ENCODE data around the gene UNK. TPM values are rescaled to one million over a fixed set of nuclear protein-coding genes. Genes with fewer than 3 reads are reported as not detected.

Gene UNK
- 10 to 100 TPM; 26.1 TPM for total RNA-seq

GRCh38 chr17:75784473-75785015 lies at the start of gene UNK:
TSS of gene UNK (plus strand) at chr17:75784806. CDS start at chr17:75784881, 75 bp downstream.
- Mint-ChIP-seq H3K27me3 (no peaks in the 10 kb centered on the region), H3K36me3 (ENCODE audit: low read depth) (peaks cover 8% of the 10 kb centered on the region), H3K27ac (peak within 1 kb of the TSS; percentile 100), H3K4me3 (peak within 1 kb of the TSS; percentile 90), H3K9me3 (no peaks in the 10 kb centered on the region), H3K4me1 (peaks cover 52% of the 10 kb centered on the region)
- CTCF ChIA-PET = interaction anchor here (0.7 to 2.8 kb wide), 8 partner anchors 19 to 561 kb away, joined by 3 to 24 read pairs (median 6); partner anchors contain the start of gene GALK1
- peak; percentile 96 for DNase-seq
- POLR2A ChIA-PET = interaction anchor here (1.0 to 6.3 kb wide), 18 partner anchors 9 to 523 kb away, joined by 3 to 123 read pairs (median 23); partner anchors contain the start of genes GALK1, GGA3, MRPS7 and RECQL5

- CTCF ChIA-PET = interaction anchor here (1.2 to 1.5 kb wide), 2 partner anchors 17 to 103 kb away, joined by 3 to 4 read pairs; partner anchors contain the start of gene SMIM5
- no peak for DNase-seq
- H3K4me3 Mint-ChIP-seq = no peak overlapping the region
- no peak overlapping the region for H3K27ac Mint-ChIP-seq
- POLR2A ChIA-PET = no interaction called here
- H3K4me1 Mint-ChIP-seq = peaks cover 11% of the 10 kb centered on the region
- H3K27me3 Mint-ChIP-seq = no peaks in the 10 kb centered on the region
- H3K36me3 Mint-ChIP-seq (ENCODE audit: low read depth) = no peaks in the 10 kb centered on the region
- no peaks in the 10 kb centered on the region for H3K9me3 Mint-ChIP-seq
Measured at GRCh38 chr17:75736173-75736835, 48.3 kb upstream of the UNK start.

- Mint-ChIP-seq H3K36me3 (ENCODE audit: low read depth) (no peaks in the 10 kb centered on the region), H3K9me3 (no peaks in the 10 kb centered on the region), H3K4me3 (no peak overlapping the region), H3K4me1 (peaks cover 11% of the 10 kb centered on the region), H3K27ac (no peak overlapping the region), H3K27me3 (no peaks in the 10 kb centered on the region)
- CTCF ChIA-PET = interaction anchor here (1.5 to 1.9 kb wide), 3 partner anchors 11 to 104 kb away, joined by 7 to 34 read pairs (median 18); partner anchors contain the start of gene SMIM5
- POLR2A ChIA-PET = interaction anchor here (1.2 to 1.9 kb wide), 3 partner anchors 16 to 70 kb away, joined by 4 to 5 read pairs (median 5); partner anchors contain the start of genes RECQL5 and SAP30BP
- DNase-seq = no peak
Measured at GRCh38 chr17:75737133-75737962, 47.3 kb upstream of the UNK start.

GRCh38 chr17:75738218-75738802 lies 46.3 kb upstream of the UNK start:
- Mint-ChIP-seq H3K36me3 (ENCODE audit: low read depth) (no peaks in the 10 kb centered on the region), H3K4me1 (peaks cover 11% of the 10 kb centered on the region), H3K4me3 (no peak overlapping the region), H3K27ac (no peak overlapping the region), H3K27me3 (no peaks in the 10 kb centered on the region), H3K9me3 (no peaks in the 10 kb centered on the region)
- peak; percentile 59 for DNase-seq
- CTCF ChIA-PET = interaction anchor here (0.6 to 1.9 kb wide), 4 partner anchors 10 to 105 kb away, joined by 3 to 34 read pairs (median 12); partner anchors contain the start of gene SMIM5
- POLR2A ChIA-PET = interaction anchor here (1.1 to 1.9 kb wide), 4 partner anchors 15 to 71 kb away, joined by 3 to 5 read pairs (median 4); partner anchors contain the start of genes RECQL5 and SAP30BP

- Mint-ChIP-seq H3K27me3 (no peaks in the 10 kb centered on the region), H3K9me3 (no peaks in the 10 kb centered on the region), H3K4me3 (no peak overlapping the region), H3K4me1 (peaks cover 11% of the 10 kb centered on the region), H3K36me3 (ENCODE audit: low read depth) (no peaks in the 10 kb centered on the region), H3K27ac (no peak overlapping the region)
- CTCF ChIA-PET = interaction anchor here (0.6 to 1.9 kb wide), 4 partner anchors 9 to 106 kb away, joined by 3 to 34 read pairs (median 12); partner anchors contain the start of gene SMIM5
- DNase-seq = no peak
- POLR2A ChIA-PET = interaction anchor here (1.1 kb wide), 1 partner anchor 67 kb away, joined by 3 read pairs; no protein-coding TSS in a partner anchor
Measured at GRCh38 chr17:75739174-75739573, 45.4 kb upstream of the UNK start.

- no peak overlapping the region for H3K27ac Mint-ChIP-seq
- ChIA-PET CTCF (no interaction called here), POLR2A (no interaction called here)
- H3K4me3 Mint-ChIP-seq = no peak overlapping the region
- no peak for DNase-seq
- peaks cover 9% of the 10 kb centered on the region for H3K4me1 Mint-ChIP-seq
- H3K36me3 Mint-ChIP-seq (ENCODE audit: low read depth) = no peaks in the 10 kb centered on the region
- H3K9me3 Mint-ChIP-seq = no peaks in the 10 kb centered on the region
- no peaks in the 10 kb centered on the region for H3K27me3 Mint-ChIP-seq
Measured at GRCh38 chr17:75739801-75740200, 44.8 kb upstream of the UNK start.

GRCh38 chr17:75740215-75740614 lies 44.4 kb upstream of the UNK start:
- no peak overlapping the region for H3K4me3 Mint-ChIP-seq
- no peak overlapping the region for H3K27ac Mint-ChIP-seq
- no peaks in the 10 kb centered on the region for H3K9me3 Mint-ChIP-seq
- POLR2A ChIA-PET = no interaction called here
- no peak for DNase-seq
- H3K27me3 Mint-ChIP-seq = no peaks in the 10 kb centered on the region
- peaks cover 9% of the 10 kb centered on the region for H3K4me1 Mint-ChIP-seq
- no peaks in the 10 kb centered on the region for H3K36me3 Mint-ChIP-seq (ENCODE audit: low read depth)
- CTCF ChIA-PET = no interaction called here

GRCh38 chr17:75740631-75741077 lies 44.0 kb upstream of the UNK start:
- POLR2A ChIA-PET = no interaction called here

GRCh38 chr17:75742337-75742736 lies 42.3 kb upstream of the UNK start:
- Mint-ChIP-seq H3K9me3 (no peaks in the 10 kb centered on the region), H3K27ac (no peak overlapping the region), H3K4me3 (no peak overlapping the region), H3K27me3 (no peaks in the 10 kb centered on the region), H3K4me1 (peaks cover 9% of the 10 kb centered on the region), H3K36me3 (ENCODE audit: low read depth) (no peaks in the 10 kb centered on the region)
- no peak for DNase-seq
- CTCF ChIA-PET = no interaction called here
- POLR2A ChIA-PET = no interaction called here

More at GRCh38 chr17:75740631-75741077, 44.0 kb upstream of the UNK start:
- peaks cover 9% of the 10 kb centered on the region for H3K4me1 Mint-ChIP-seq
- H3K27me3 Mint-ChIP-seq = no peaks in the 10 kb centered on the region
- H3K27ac Mint-ChIP-seq = no peak overlapping the region
- H3K36me3 Mint-ChIP-seq (ENCODE audit: low read depth) = no peaks in the 10 kb centered on the region
- DNase-seq = no peak
- no peak overlapping the region for H3K4me3 Mint-ChIP-seq
- H3K9me3 Mint-ChIP-seq = no peaks in the 10 kb centered on the region
- CTCF ChIA-PET = no interaction called here

GRCh38 chr17:75743625-75744206 lies 40.9 kb upstream of the UNK start:
- H3K9me3 Mint-ChIP-seq = no peaks in the 10 kb centered on the region
- H3K4me1 Mint-ChIP-seq = peaks cover 3% of the 10 kb centered on the region
- no peak overlapping the region for H3K4me3 Mint-ChIP-seq
- POLR2A ChIA-PET = no interaction called here
- H3K36me3 Mint-ChIP-seq (ENCODE audit: low read depth) = no peaks in the 10 kb centered on the region
- no peak overlapping the region for H3K27ac Mint-ChIP-seq
- no peak for DNase-seq
- CTCF ChIA-PET = no interaction called here
- H3K27me3 Mint-ChIP-seq = peaks cover 3% of the 10 kb centered on the region

- ChIA-PET POLR2A (interaction anchor here (1.0 to 1.1 kb wide), 2 partner anchors 27 to 83 kb away, joined by 3 read pairs; no protein-coding TSS in a partner anchor), CTCF (interaction anchor here (0.6 to 7.4 kb wide), 31 partner anchors 10 to 222 kb away, joined by 3 to 149 read pairs (median 6); partner anchors contain the start of genes GALK1, ITGB4, RECQL5 and SAP30BP)
- Mint-ChIP-seq H3K27ac (no peak overlapping the region), H3K27me3 (peaks cover 9% of the 10 kb centered on the region), H3K4me1 (peaks cover 12% of the 10 kb centered on the region), H3K4me3 (no peak overlapping the region), H3K9me3 (no peaks in the 10 kb centered on the region), H3K36me3 (ENCODE audit: low read depth) (no peaks in the 10 kb centered on the region)
- no peak for DNase-seq
Measured at GRCh38 chr17:75748706-75749105, 35.9 kb upstream of the UNK start.

Data from activated CD4-positive, alpha-beta memory T cell treated with anti-CD3 and anti-CD28 coated beads, Interleukin-2, amount 10 ng/mL, durations not matched to agents 7 days and 5 days (primary cell).